Activated T-helper 9 cell treated with anti-CD3 and anti-CD28 coated beads, Interleukin-2, amount 50 U/mL, for 16 hours (primary cell): ENCODE measurements around the gene CFB.

Source experiments
- DNase-seq: peaks from one replicate; pipeline ENCODE4 v3.0.0-alpha.2; 2020; ENCODE audit warnings: low read depth

The CFB gene

GRCh38 chr6:31948753-31949413 is 3.0 kb downstream of the CFB start:
- DNase-seq: no peak

- DNase-seq: no peak
Observed at GRCh38 chr6:31949926-31950548, 4.1 kb downstream of the CFB start.

- DNase-seq: no peak
Observed at GRCh38 chr6:31952140-31952805, 6.4 kb downstream of the CFB start.

GRCh38 chr6:31952890-31953289 is 7.0 kb downstream of the CFB start:
- DNase-seq: no peak

- no peak for DNase-seq
Observed at GRCh38 chr6:31954511-31954910, 8.6 kb downstream of the CFB start.

- no peak for DNase-seq
Observed at GRCh38 chr6:31956796-31957195, 10.9 kb downstream of the CFB start.

GRCh38 chr6:31958412-31958740 is 12.5 kb downstream of the CFB start:
- no peak for DNase-seq

- DNase-seq: peak; percentile 98
Observed at GRCh38 chr6:31958741-31959739, 13.1 kb downstream of the CFB start, which contains the start of the genes NELFE and SKIC2. Gene NELFE (minus strand): TSS chr6:31958971. CDS start chr6:31958446, 525 bp downstream. Gene SKIC2 (plus strand): TSS chr6:31959175. CDS start chr6:31959193, 18 bp downstream.

- DNase-seq: no peak
Observed at GRCh38 chr6:31961616-31962015, 15.7 kb downstream of the CFB start.

GRCh38 chr6:31963921-31964320 is 18.0 kb downstream of the CFB start:
- no peak for DNase-seq

GRCh38 chr6:31965700-31966099 is 19.8 kb downstream of the CFB start:
- no peak for DNase-seq

GRCh38 chr6:31966506-31966905 is 20.6 kb downstream of the CFB start:
- DNase-seq: no peak

GRCh38 chr6:31966997-31967925 is 21.4 kb downstream of the CFB start:
- DNase-seq: no peak

GRCh38 chr6:31967926-31968320 is 22.0 kb downstream of the CFB start:
- DNase-seq: no peak

- DNase-seq: no peak
Observed at GRCh38 chr6:31968326-31968725, 22.4 kb downstream of the CFB start.

- no peak for DNase-seq
Observed at GRCh38 chr6:31968791-31969711, 23.2 kb downstream of the CFB start.

GRCh38 chr6:31969712-31970603 is 24.1 kb downstream of the CFB start:
- no peak for DNase-seq

- DNase-seq: no peak
Observed at GRCh38 chr6:31970604-31971271, 24.8 kb downstream of the CFB start.
